ENCODE measurements around the gene HHAT. TPM values are rescaled to one million over a fixed set of nuclear protein-coding genes. Genes with fewer than 3 reads are reported as not detected.

Gene HHAT
- total RNA-seq, 1 donor from 2014 or later, result 11.4 TPM

DNA sequence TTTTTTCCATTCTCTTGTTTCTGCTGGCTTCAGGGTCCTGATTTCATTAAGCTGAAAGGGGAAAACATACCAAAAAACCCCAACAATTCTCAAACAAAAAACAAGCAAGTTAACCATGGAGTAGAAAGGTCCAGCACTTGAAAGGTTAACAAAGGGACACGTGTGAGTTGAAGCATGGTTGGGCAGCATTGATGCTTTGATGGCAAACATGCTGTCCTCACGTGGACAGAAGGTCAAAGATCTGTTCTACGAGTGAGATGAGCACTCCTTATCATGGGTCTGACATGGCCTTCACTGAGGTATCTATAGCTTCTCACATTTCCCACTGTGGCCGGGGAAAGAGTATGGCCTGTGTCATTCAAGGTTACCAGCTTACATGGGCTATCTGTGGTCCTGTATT is 394.9 kb downstream of the HHAT start:
- no peaks in the 10 kb centered on the region for H3K4me1 ChIP-seq (ENCODE audit: insufficient read depth, low read length)
- H3K4me3 ChIP-seq (ENCODE audit: insufficient read depth, low read depth, low read length), result no peak overlapping the region
- no peaks in the 10 kb centered on the region for H3K36me3 ChIP-seq (ENCODE audit: insufficient read depth, low read length)
- no peaks in the 10 kb centered on the region for H3K27me3 ChIP-seq (ENCODE audit: insufficient read depth, low read length)
- Mint-ChIP-seq H3K27ac (ENCODE audit: unreplicated experiment) (no peak overlapping the region), H3K36me3 (ENCODE audit: low read depth, unreplicated experiment) (peaks cover 3% of the 10 kb centered on the region), H3K27me3 (ENCODE audit: low read depth, unreplicated experiment) (peaks cover 28% of the 10 kb centered on the region), H3K4me3 (ENCODE audit: unreplicated experiment) (no peak overlapping the region), H3K4me1 (ENCODE audit: low read depth, unreplicated experiment) (peaks cover 2% of the 10 kb centered on the region), H3K9me3 (ENCODE audit: unreplicated experiment) (no peaks in the 10 kb centered on the region)
- TF ChIP-seq EZH2 (IDR thresholded peaks at IDR 0.05; ENCODE audit: insufficient read depth, low read length), result no peak
- TF ChIP-seq, protein P1, sequence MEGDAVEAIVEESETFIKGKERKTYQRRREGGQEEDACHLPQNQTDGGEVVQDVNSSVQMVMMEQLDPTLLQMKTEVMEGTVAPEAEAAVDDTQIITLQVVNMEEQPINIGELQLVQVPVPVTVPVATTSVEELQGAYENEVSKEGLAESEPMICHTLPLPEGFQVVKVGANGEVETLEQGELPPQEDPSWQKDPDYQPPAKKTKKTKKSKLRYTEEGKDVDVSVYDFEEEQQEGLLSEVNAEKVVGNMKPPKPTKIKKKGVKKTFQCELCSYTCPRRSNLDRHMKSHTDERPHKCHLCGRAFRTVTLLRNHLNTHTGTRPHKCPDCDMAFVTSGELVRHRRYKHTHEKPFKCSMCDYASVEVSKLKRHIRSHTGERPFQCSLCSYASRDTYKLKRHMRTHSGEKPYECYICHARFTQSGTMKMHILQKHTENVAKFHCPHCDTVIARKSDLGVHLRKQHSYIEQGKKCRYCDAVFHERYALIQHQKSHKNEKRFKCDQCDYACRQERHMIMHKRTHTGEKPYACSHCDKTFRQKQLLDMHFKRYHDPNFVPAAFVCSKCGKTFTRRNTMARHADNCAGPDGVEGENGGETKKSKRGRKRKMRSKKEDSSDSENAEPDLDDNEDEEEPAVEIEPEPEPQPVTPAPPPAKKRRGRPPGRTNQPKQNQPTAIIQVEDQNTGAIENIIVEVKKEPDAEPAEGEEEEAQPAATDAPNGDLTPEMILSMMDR (IDR thresholded peaks at IDR 0.05; ENCODE audit: insufficient read depth, low read depth, low read length), result no peak
- no peaks in the 10 kb centered on the region for H4K20me1 ChIP-seq (ENCODE audit: insufficient read depth, low read length)
- H3K27ac ChIP-seq (ENCODE audit: low read depth, low read length), result no peak overlapping the region
- H3K4me2 ChIP-seq (ENCODE audit: low read length), result no peak overlapping the region
- no peak overlapping the region for H2AFZ ChIP-seq (ENCODE audit: low read depth, low read length)
- FAIRE-seq, result no peak
- no peak for DNase-seq (ENCODE audit: low read depth)
- no peak overlapping the region for H3K9ac ChIP-seq (ENCODE audit: low read length)
- H3K9me3 ChIP-seq (ENCODE audit: insufficient read depth, low read depth, low read length), result no peaks in the 10 kb centered on the region
- no peaks in the 10 kb centered on the region for H3K79me2 ChIP-seq (ENCODE audit: insufficient read depth, low read length)

DNA sequence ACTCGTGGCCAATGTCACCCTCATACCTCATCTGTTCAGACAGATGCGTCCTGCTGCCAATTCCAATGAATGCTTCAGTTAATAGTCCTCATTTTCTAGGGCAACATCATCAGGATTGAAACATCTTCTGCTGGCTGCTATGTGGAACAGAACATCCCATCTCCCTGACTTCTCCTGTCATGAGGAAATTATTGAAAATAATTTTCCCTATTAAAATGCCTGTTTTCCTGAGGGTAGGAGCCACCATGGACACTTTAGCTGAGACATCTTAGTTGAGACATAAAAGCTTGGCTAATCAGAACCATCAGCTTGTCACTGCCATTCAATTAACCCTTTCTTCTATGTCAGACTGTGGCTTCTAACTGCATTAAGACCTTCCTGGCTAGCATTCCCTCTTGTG is 396.1 kb downstream of the HHAT start:
- Mint-ChIP-seq H3K4me3 (ENCODE audit: unreplicated experiment) (no peak overlapping the region), H3K27ac (ENCODE audit: unreplicated experiment) (no peak overlapping the region), H3K9me3 (ENCODE audit: unreplicated experiment) (no peaks in the 10 kb centered on the region), H3K27me3 (ENCODE audit: low read depth, unreplicated experiment) (peaks cover 28% of the 10 kb centered on the region), H3K4me1 (ENCODE audit: low read depth, unreplicated experiment) (peaks cover 2% of the 10 kb centered on the region), H3K36me3 (ENCODE audit: low read depth, unreplicated experiment) (peaks cover 3% of the 10 kb centered on the region)
- no peak overlapping the region for H2AFZ ChIP-seq (ENCODE audit: low read depth, low read length)
- H3K4me3 ChIP-seq (ENCODE audit: insufficient read depth, low read depth, low read length), result no peak overlapping the region
- no peak for FAIRE-seq
- no peak overlapping the region for H3K4me2 ChIP-seq (ENCODE audit: low read length)
- TF ChIP-seq, protein P1 (IDR thresholded peaks at IDR 0.05; ENCODE audit: insufficient read depth, low read depth, low read length), result no peak
- TF ChIP-seq EZH2 (IDR thresholded peaks at IDR 0.05; ENCODE audit: insufficient read depth, low read length), result no peak
- H3K79me2 ChIP-seq (ENCODE audit: insufficient read depth, low read length), result no peaks in the 10 kb centered on the region
- no peak overlapping the region for H3K27ac ChIP-seq (ENCODE audit: low read depth, low read length)
- DNase-seq (ENCODE audit: low read depth), result no peak
- H4K20me1 ChIP-seq (ENCODE audit: insufficient read depth, low read length), result no peaks in the 10 kb centered on the region
- H3K27me3 ChIP-seq (ENCODE audit: insufficient read depth, low read length), result no peaks in the 10 kb centered on the region
- no peaks in the 10 kb centered on the region for H3K9me3 ChIP-seq (ENCODE audit: insufficient read depth, low read depth, low read length)
- no peak overlapping the region for H3K9ac ChIP-seq (ENCODE audit: low read length)
- no peaks in the 10 kb centered on the region for H3K4me1 ChIP-seq (ENCODE audit: insufficient read depth, low read length)
- H3K36me3 ChIP-seq (ENCODE audit: insufficient read depth, low read length), result no peaks in the 10 kb centered on the region

Other genes with a start within 250 kb of the HHAT start
- gene SERTAD4, start 96.1 kb upstream of the HHAT start, total RNA-seq, result 2.9 and 4.6 TPM in 2 replicates